Measurements from ENCODE around the gene UBE2S.
"Not testable (repeated sequence)": the region's sequence is repeated elsewhere in the genome, so short reads cannot be mapped to it uniquely, and the experiment has no call there.

Gene UBE2S

DNA sequence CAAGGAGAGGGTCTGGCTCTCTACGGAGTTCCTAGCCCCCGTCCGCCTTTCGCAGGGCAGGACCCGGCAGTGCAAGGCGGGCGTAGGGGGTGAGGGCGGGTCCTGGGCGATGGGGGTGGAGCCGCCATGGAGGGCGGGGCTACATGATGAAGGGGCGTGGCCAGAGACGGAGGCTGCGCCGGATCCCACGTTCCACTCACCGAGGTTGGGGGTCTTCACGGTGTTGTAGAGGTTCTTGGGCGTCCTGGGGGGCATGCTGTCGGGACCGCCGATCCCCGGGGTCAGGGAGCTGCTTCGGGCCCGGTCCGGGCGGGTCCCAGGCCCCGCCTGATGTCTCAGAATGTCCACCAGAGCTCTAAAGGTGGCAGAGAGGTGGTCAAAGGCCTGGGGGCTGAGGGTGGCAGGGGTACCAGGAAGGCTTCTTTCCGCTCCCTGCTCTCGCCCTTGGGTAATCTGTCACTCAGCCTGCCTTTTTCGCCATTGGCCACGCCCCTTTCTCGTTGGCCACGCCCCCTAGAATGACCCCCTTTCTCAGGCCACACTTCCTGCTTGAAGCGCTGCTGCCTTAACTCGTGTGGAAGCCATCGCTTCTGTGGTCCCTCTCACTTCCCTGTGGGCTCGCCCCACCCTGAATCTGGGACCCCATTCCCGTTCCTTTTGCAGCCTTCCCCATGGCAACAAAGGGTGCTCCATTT lies 33.0 kb upstream of the UBE2S start:
- DNase-seq (ENCODE audit: low read depth) = no peak

DNA sequence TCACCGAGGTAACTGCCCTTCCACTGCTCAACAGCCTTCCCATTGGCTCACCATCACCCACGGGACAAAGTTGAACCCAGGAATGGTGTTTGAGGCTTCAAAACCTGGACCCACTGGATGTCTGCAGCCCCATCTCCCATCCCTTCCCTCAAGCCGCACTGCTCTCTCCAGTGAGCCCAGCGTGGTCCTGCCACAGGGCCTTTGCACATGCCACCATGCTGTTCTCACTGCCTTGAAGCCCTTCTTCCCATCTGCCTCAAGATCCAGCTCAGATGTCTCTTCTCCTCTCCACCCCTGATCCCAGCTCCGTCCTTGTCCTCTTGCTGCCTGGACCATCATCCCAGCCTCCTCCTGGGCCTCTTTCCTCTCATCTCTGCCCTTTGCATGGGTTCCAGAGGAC lies 31.5 kb upstream of the UBE2S start:
- no peak for DNase-seq (ENCODE audit: low read depth)

DNA sequence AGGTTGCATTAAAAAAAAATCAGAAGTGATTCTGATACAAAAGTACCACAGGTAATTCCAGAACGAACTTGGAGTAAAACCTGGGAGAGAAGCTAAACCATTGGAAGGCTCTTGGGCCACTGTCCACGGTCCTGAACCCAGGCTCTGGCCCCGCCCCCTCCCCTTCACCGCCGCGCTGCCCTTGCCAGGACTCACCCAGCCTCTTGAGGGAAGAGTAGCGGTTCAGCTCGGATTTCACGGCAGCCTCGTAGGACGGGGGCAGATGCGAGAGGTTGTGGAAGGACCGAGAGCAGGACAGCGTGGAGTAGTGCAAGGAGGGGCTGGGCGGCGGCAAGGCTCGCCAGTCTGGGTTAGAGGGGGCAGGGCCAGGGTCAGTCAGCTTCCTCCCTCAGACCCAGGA lies 29.8 kb upstream of the UBE2S start:
- DNase-seq (ENCODE audit: low read depth) = no peak

DNA sequence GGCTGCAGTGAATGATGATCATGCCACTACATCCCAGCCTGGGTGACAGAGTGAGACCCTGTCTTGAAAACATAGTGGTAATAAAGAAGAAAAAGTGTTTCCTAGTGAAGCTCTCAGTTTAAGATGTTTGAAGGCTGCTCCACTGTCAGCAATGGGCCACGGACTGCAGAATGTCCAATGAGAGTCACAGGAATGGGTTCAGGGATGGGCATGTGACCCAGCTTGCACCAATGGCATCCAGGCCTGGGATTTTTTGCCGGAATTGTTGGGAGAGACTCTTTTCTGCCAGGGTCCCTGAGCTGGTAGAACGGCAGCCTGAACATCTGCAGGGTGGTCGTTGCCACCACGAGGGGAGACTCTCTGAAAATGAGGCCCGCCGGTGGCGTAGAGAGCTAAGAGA lies 29.3 kb upstream of the UBE2S start:
- DNase-seq (ENCODE audit: low read depth) = no peak

DNA sequence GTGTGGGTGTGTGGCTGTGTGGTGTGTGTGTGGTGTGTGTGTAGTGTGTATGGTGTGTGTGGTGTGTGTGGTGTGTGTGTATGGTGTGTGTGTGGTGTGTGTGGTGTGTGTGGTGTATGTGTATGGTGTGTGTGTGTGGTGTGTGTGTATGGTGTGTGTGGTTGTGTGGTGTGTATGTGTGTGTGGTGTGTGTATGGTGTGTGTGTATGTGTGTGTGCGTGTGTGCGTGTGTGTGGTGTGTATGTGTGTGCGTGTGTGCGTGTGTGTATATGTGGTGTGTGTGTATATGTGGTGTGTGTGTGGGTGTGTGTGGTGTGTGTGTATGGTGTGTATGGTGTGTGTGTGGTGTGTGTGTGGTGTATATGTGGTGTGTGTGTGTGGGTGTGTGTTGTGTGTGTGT lies 27.4 kb upstream of the UBE2S start:
- DNase-seq (ENCODE audit: low read depth) = no peak

DNA sequence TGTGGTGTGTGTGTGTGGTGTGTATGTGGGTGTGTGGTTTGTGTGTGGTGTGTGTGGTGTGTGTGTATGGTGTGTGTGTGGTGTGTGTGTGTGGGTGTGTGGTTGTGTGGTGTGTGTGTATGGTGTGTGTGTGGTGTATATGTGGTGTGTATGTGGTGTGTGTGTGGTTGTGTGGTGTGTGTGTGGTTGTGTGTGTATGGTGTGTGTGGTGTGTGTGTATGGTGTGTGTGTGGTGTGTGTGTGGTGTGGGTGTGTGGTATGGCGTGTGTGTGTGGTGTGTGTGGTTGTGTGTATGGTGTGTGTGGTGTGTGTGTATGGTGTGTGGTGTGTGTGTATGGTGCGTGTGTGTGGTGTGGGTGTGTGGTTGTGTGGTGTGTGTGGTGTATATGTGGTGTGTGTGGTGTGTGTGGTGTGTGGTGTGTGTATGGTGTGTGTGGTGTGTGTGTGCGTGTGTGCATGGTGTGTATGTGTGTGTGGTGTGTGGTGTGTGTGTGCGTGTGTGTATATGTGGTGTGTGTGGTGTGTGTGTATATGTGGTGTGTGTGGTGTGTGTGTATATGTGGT lies 26.9 kb upstream of the UBE2S start:
- DNase-seq (ENCODE audit: low read depth) = no peak

DNA sequence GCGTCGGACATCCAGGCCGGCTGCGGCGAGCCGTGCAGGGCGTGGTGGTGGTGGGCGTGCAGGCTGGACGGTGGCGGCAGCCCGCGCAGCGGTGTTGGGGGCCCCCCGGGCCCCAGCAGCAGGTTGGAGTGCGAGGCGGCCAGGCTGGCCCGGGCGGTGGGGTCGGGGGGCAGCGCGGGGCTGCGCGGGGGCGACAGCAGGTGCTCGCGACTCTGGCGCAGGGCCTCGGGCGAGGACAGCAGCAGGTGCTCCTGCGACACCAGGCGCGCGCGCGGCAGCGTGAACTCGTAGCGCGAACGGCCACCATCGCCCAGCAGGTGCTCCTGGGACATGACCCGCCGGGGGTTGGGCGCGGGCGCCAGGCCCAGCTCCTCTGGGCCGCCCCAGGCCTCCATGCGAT lies 25.7 kb upstream of the UBE2S start:
- no peak for DNase-seq (ENCODE audit: low read depth)

DNA sequence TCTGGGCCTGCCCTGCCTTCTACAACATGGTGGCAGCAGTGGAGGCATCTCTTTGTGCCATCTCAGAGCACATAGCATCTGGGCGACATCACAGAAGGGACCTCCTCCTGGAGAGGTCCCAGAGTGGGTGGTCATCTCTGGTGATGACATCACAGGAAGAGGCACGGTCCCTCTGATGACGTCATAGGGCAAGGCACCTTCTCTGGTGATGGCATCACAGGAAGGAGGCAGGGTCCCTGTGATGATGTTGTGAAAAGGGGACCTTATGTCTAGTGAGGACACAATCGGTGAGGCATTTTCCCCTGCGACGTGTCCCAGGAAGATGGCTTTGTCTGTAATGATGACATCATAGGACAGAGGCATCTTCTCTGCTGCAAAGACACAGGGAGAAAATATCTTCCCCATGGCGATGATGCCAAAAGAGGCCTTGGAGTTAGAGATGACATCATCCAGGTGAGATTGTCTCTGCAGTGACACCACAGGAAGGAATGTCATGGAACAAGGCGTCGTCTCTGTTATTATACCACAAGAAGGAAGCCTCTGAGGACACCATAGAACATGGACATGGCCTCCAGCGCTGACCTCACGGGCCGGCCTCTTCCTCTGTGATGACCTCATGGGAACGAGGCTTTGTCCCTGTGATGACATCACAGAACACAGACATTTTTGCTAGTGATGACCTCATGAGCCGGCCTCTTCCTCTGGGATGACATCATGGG lies 24.8 kb upstream of the UBE2S start:
- DNase-seq (ENCODE audit: low read depth) = no peak

DNA sequence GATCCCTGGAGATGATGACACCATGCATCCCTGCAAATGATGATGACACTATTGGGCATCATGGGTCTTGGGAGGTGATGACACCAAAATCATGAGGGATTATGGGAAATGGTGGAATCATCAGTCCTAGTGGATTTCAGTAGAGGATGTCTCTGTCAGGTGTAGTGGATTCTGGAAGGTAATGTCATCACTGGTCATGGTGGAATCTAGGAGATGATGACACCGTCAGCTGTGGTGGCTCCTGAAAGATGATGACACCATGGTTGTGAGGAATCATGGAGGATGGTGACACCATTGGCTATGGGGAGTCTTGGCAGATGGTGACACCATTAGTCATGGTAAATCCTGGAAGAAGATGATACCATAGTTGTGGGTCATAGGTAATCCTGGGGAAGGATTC lies 23.6 kb upstream of the UBE2S start:
- no peak for DNase-seq (ENCODE audit: low read depth)

DNA sequence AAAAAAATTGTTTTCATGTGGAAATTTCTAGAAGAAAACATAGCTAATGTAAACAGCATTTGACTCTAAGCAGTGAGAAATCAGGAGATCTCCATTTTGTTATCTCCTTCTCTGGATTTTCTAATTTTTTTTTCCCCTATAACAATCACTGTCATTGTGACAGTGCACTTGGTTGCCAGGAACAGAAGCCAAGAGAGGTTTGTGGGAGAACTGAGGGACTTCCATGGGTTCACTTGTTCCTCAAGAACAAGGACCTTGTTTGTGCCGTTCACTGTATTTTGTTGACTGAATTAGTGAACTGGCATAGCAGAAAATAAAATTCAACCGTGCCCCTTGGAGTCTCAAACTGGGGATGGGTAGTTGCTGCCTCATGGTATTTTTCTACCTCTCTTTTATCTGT lies 18.5 kb upstream of the UBE2S start:
- DNase-seq (ENCODE audit: low read depth) = no peak

DNA sequence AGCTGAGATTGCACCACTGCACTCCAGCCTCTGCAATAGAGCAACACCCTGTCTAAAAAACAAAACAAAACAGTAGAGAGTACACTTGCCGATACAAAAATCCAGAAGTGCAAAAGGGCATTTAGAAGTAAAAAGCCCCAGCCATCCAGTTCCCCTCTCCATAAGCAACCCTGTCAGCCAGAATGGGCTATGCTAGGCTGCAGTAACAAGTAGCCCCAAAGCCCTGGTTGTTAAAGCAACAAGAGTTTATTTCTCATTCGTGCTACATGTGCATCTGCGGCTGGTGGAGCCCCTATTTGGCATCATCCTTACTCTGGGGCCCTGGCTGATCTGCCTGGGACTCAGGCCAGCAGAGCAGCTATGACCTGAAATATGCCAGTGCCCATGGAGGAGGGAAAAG lies 16.9 kb upstream of the UBE2S start:
- no peak for DNase-seq (ENCODE audit: low read depth)

DNA sequence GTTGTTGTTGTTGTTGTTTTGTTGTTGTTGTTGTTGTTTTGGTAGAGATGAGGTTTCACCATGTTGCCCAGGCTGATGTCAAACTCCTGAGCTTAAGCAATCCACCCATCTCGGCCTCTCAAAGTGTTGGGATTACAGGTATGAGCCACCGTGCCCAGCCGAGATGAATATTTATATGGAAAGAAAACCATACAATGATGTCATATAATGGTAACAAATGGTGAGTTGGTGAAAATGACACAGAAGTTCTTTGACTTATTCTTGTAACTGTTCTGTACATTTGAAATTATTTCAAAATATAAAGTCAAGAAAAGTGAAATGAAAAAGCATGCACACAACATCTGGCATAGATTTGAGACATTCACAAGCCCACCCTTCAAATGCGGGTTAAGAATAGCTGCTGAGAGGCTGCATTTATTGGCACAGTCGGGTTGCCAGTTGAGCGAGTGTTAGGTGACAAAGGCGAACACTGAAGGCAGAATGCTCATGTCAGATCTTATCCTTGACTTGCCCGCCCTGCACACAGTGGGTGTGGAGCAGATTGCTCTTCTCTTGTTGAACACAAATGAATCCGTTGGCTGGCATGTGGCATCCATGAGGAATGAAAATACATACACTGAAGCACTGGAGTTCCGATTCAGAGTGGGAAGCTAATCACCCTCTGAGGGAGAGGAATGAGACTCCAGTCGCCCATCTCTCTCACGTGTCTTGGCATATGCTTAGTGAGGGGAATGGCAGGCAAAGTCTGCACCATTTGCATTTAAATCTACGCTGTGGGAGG lies 15.8 kb upstream of the UBE2S start:
- DNase-seq (ENCODE audit: low read depth) = no peak

DNA sequence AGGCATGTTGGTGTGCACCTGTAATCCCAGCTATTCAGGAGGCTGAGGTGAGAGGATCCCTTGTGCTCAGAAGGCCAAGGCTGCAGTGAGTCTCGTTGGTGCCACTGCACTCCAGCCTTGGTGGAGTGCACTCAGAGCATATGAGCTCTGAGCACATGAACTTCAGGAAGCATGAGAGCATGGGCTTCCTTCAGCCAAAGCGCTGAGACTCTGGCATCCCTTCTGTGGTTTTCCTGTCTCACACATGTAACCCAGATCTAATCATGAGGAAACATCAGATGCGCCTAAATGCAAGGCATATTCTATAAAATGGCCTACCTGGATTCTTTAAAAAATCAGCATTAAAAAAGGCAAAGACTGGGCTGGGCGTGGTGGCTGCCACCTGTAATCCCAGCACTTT lies 13.7 kb upstream of the UBE2S start:
- not testable (repeated sequence) for DNase-seq (ENCODE audit: low read depth)

DNA sequence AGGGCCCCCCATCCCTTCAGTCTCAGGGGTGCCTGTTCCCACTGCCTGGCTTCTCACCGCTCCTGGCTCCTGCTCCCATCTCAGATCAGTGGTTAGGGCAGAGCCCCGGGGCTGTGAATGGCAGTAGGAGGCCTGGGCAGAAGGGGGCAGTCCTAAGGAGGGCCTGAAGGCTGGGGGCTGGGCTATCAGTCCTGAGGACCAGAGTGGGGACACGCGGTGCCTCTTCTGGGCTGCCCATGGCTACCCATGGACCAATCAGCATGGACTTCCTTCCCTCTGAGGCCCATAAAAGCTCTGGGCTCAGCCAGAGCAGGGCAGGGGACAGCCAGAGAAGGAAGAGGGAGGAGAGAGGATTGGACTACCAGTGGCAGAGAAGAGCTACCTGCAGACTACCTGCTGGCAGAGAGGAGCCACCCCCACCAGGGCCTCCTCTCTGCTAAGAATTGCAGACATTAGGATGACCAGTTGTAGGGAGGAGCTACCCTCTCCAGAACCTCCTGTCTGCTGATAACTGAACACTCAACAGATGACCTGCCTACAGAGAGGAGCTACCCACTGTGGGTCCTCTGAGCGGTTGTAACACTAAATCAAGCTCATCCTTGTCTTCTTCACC lies 12.1 kb upstream of the UBE2S start:
- DNase-seq (ENCODE audit: low read depth) = no peak

DNA sequence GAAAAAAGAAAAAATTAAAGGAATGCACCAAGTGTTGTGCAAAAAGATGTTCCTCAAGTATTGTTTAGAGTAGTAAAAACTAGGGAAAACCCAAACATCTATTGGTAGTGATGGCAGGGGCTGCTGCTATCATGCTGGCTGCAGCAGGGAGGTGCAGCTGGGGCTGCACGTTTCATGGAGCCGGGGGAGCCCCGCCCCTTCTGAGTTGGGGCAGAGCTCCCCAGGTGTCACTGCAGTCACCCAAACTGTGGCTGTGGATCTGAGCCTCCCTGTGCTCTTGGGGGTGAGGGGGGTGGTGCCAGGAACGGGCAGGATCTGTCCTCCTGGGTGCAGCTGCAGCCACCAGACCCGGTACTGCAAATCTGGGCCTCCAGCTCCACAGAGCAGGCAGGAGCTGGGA lies 11.5 kb upstream of the UBE2S start:
- DNase-seq (ENCODE audit: low read depth) = no peak

DNA sequence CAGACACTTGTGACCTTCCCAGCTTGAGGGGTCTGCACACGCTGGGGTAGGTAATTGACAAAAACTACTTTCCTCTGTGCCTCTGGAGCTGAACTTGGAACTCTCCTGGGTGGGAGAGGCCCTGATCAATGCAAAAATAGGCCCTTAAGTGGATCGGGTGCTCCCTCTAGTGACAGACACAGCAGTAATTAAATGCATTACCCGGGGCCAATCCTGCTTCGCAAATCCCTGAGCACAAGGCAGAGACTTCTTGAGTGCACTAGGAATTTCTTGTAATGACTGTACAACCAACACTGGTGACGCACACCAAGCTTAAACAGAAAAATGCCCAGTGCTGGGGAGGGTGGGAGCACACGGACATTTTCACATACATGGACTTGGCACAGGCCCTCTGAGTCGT lies 10.6 kb upstream of the UBE2S start:
- peak; percentile 44 for DNase-seq (ENCODE audit: low read depth)

DNA sequence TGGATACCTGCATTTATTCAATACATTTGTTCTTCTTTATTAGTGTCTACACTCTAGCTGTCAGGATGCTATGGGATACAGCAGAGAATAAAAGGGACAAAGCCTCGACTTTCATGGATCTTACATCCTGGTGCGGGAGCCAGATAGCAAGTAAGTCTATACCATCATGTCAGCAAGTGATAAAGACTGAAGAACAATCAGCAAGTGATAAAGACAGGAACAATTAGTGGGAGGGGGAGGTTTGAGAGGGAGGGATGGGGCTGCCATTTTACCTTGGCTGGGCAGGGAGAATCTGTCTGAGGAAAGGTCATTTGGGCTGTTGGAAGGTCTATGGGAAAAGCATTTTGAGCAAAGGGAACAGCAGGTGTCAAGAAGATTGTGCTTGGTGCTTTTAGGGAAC lies 2.6 kb upstream of the UBE2S start:
- no peak for DNase-seq (ENCODE audit: low read depth)

DNA sequence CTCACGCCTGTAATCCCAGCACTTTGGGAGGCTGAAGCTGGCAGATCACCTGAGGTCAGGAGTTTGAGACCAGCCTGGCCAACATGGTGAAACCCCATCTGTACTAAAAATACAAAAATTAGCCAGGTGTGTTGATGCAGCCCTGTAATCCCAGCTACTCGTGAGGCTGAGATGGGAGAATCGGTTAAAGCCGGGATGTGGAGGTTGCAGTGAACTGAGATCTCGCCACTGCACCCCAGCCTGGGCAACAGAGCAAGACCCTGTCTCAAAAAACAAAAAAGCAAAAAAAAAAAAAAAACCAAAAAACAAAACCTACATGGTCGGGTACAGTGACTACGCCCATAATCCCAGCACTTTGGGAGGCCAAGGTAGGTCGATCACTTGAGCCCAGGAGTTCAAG lies 1.6 kb upstream of the UBE2S start:
- not testable (repeated sequence) for DNase-seq (ENCODE audit: low read depth)

DNA sequence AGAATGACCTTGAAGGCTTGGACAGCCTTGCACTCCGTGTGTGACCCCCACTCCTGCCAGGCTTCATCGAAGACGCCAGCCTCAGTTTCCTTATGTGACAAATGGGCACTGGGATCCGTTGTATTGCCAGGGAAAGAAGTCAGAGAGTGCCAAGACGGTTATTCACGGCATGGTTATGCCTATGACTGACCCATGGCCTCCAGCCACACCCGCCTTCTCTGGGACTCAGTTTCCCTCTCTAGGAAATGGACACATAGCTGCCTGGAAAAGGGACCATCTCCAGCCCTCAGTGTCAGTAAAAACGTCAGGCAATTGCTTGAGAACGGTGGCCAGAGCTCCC lies 915 bp upstream of the UBE2S start:
- DNase-seq (ENCODE audit: low read depth) = no peak

DNA sequence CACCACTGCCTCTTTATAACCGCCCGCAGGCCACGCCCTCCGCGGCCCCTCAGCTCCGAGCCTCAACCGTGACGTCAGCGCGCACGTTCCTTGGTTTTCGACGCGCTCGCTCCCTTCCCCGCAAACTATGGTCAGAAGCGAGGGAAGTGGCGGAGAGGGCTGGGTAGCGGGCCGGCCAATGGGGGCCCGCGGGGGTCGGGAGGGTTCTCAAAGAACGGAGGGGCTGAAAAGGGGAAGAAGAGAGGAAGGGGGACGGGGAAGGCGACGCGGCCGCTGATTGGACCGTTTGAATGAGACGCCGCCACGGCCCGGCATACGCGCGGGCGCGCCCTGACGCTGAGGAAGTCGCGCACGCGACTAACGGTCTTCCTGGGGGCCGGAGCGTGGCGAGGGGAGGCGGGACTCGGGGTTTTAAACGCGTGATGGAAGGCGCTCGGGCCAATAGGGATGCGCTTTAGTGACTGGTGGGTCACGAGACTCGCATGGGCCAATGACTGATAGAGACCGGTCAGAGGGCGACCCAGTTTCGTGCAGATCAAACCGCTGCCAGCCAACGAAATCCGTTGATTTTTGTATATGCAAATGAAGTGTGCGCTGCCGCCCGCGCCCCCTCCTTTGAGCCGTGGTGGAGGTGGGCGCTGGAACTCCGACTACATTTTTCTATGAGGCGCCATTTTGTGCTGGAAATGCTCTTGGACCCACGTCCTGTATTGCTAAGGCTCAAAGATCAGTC lies 378 bp upstream of the UBE2S start:
- DNase-seq (ENCODE audit: low read depth) = peak; percentile 97

DNA sequence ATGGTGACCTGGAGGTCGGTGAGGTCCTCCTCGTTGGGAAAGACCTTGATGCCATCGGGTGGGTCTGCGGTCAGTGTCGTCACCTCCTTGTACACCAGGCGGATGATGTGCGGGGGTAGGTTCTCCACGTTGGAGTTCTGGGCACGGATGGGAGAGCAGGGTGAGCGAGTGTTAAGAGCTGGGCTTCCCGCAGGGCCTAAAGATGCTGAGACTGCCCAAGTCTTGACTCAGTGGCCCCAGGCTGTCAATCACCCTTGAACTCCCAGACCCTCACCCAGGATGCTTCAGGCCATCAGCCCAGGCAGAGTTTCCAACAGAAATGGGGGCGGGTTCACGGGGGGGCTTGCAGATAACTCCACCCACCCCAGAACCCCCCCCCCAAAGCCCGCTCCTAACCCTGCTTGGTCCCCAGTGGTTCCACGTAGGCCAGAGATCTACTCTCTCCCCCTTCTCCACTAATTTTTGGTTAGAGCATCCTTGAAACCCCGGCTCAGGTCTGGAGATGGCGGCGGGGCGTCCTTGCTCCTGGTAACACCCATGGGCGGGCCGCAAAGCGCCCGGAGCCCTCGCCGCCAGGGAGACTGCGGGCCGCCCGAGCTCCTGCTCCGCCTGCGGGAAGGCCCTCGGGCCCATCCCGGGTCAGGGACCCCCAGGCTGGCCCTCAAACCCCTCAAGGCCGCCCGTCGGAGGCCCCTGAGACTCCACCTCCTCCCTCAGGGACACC lies 600 bp downstream of the UBE2S start:
- no peak for DNase-seq (ENCODE audit: low read depth)
